Liver (tissue), 9 donors: ENCODE data around the gene PHLDB2. TPM values are rescaled to one million over a fixed set of nuclear protein-coding genes. Genes with fewer than 3 reads are reported as not detected.
A peak's percentile ranks its signal among the peaks of the same experiment; 100 is the strongest.

Source experiments
- DNase-seq: peaks from one replicate; pipeline ENCODE4 v3.0.0-alpha.2; 2017; ENCODE audit warnings: low spot score
- H3K27ac ChIP-seq, 2 donors: one replicate each; pipeline ENCODE4 v1.7.0; 2013; ENCODE audit warnings: inconsistent platforms in 2 of 2, low read length in 2 of 2, control low read depth in 1 of 2, low read depth in 1 of 2, mild to moderate bottlenecking in 1 of 2
- H3K27me3 ChIP-seq, 4 donors: one replicate each; pipeline versions ENCODE4 v1.6.1 to v1.7.0; 2013; ENCODE audit warnings: low read length in 3 of 4, inconsistent platforms in 1 of 4, mild to moderate bottlenecking in 1 of 4, moderate library complexity in 1 of 4; ENCODE audit not compliant: control insufficient read depth in 4 of 4, insufficient read depth in 4 of 4
- H3K36me3 ChIP-seq, 4 donors: one replicate each; pipeline versions ENCODE4 v1.6.1 to v1.7.0; 2013; ENCODE audit warnings: low read length in 3 of 4, mild to moderate bottlenecking in 3 of 4, low read depth in 1 of 4, moderate library complexity in 1 of 4; ENCODE audit not compliant: control insufficient read depth in 4 of 4, insufficient read depth in 3 of 4
- H3K4me1 ChIP-seq, 4 donors: one replicate each; pipeline versions ENCODE4 v1.6.1 to v1.7.0; 2013; ENCODE audit warnings: low read length in 3 of 4, mild to moderate bottlenecking in 3 of 4, moderate library complexity in 1 of 4; ENCODE audit not compliant: control insufficient read depth in 4 of 4, insufficient read depth in 4 of 4
- H3K4me3 ChIP-seq, 3 donors: one replicate each; pipeline versions ENCODE4 v1.6.1 to v1.7.0; 2013; ENCODE audit warnings: low read length in 3 of 3, control low read depth in 1 of 3, low read depth in 1 of 3, mild to moderate bottlenecking in 1 of 3
- H3K9ac ChIP-seq, 2 donors: one replicate each; pipeline ENCODE4 v1.7.0; 2013; ENCODE audit warnings: low read length in 2 of 2, mild to moderate bottlenecking in 2 of 2, moderate library complexity in 2 of 2, control low read depth in 1 of 2, low read depth in 1 of 2
- H3K9me3 ChIP-seq, 4 donors: one replicate each; pipeline versions ENCODE4 v1.6.1 to v1.7.0; 2013; ENCODE audit warnings: low read length in 3 of 4; ENCODE audit not compliant: control insufficient read depth in 4 of 4
- EGR1 ChIP-seq, 2 donors: IDR thresholded peaks; 2 replicates each; pipeline ENCODE4 v1.6.1; 2016 to 2018; ENCODE audit warnings: antibody characterized with exemption in 2 of 2, low read depth in 2 of 2
- FOXA1 ChIP-seq: IDR thresholded peaks from 2 replicates; pipeline ENCODE4 v1.6.1; 2016; ENCODE audit warnings: antibody characterized with exemption
- FOXA2 ChIP-seq: IDR thresholded peaks from 2 replicates; pipeline ENCODE4 v1.6.1; 2016; ENCODE audit warnings: antibody characterized with exemption
- GABPA ChIP-seq, 2 donors: IDR thresholded peaks in 1 of 2; conservative IDR thresholded peaks in 1 of 2; 2 replicates each; pipeline ENCODE4 v1.6.1; 2016; ENCODE audit warnings: antibody characterized with exemption in 2 of 2, mild to moderate bottlenecking in 1 of 2, moderate library complexity in 1 of 2
- HNF4A ChIP-seq, 2 donors: conservative IDR thresholded peaks; 2 replicates each; pipeline ENCODE4 v1.6.1; 2016; ENCODE audit warnings: antibody characterized with exemption in 2 of 2, mild to moderate bottlenecking in 2 of 2
- HNF4G ChIP-seq: IDR thresholded peaks from 2 replicates; pipeline ENCODE4 v1.6.1; 2016; ENCODE audit warnings: antibody characterized with exemption
- JUND ChIP-seq, 2 donors: IDR thresholded peaks; 2 replicates each; pipeline ENCODE4 v1.6.1; 2016; ENCODE audit warnings: antibody characterized with exemption in 2 of 2
- NR2F2 ChIP-seq: IDR thresholded peaks from 2 replicates; pipeline ENCODE4 v1.6.1; 2016; ENCODE audit warnings: antibody characterized with exemption
- RAD21 ChIP-seq, 2 donors: IDR thresholded peaks; 2 replicates each; pipeline ENCODE4 v1.6.1; 2016; ENCODE audit warnings: antibody characterized with exemption in 2 of 2, mild to moderate bottlenecking in 2 of 2
- RXRA ChIP-seq, 2 donors: IDR thresholded peaks; 2 replicates each; pipeline ENCODE4 v1.6.1; 2017 to 2018; ENCODE audit warnings: antibody characterized with exemption in 2 of 2, mild to moderate bottlenecking in 1 of 2
- SP1 ChIP-seq: IDR thresholded peaks from 2 replicates; pipeline ENCODE4 v1.6.1; 2018; ENCODE audit warnings: antibody characterized with exemption, mild to moderate bottlenecking
- TAF1 ChIP-seq: conservative IDR thresholded peaks from 2 replicates; pipeline ENCODE4 v1.6.1; 2016; ENCODE audit warnings: antibody characterized with exemption, mild to moderate bottlenecking
- YY1 ChIP-seq: IDR thresholded peaks from 2 replicates; pipeline ENCODE4 v1.6.1; 2016; ENCODE audit warnings: antibody characterized with exemption, mild to moderate bottlenecking
- WGBS: extraction: QIAGEN DNeasy Blood & Tissue Kit; methylation state at CpG from one replicate; pipeline ENCODE4 v1.1.7; 2013; 5-methylcytosine and 5-hydroxymethylcytosine counted together
- polyA plus RNA-seq, 2 donors: library from polyadenylated mRNA; stranded (reverse) in 1 of 2; unstranded in 1 of 2; fragments of 200-250 nt in 1 of 2; fragments of >200 nt in 1 of 2; fragmentation: Nextera tagmentation in 1 of 2; extraction: Ambion mirVana in 1 of 2; gene quantifications; one replicate each; pipeline versions ENCODE4 v1.2.1 to v1.2.3, GENCODE V29; 2013 to 2015
- total RNA-seq, 2 donors: library from RNA; depleted of rRNA; stranded (reverse); fragments of >200 nt; gene quantifications; one replicate each; pipeline ENCODE4 v1.2.3, GENCODE V29; 2014
- TF ChIP-seq, protein P1 (sequence below): IDR thresholded peaks from 2 replicates; pipeline ENCODE4 v1.6.1; 2016; ENCODE audit warnings: antibody characterized with exemption
- TF ChIP-seq, protein P2 (sequence below): IDR thresholded peaks from 2 replicates; pipeline ENCODE4 v1.6.1; 2016; ENCODE audit warnings: antibody characterized with exemption
- TF ChIP-seq, protein P3 (sequence below): IDR thresholded peaks from 2 replicates; pipeline ENCODE4 v1.6.1; 2016; ENCODE audit warnings: antibody characterized with exemption, mild to moderate bottlenecking
- TF ChIP-seq, protein P4 (sequence below): IDR thresholded peaks from 2 replicates; pipeline ENCODE4 v1.6.1; 2016; ENCODE audit warnings: antibody characterized with exemption
- donor health status: healthy.
- donor health status: healthy.
- donor health status: healthy.
- donor health status: healthy.
- donor health status: healthy.

Gene PHLDB2
- total and polyA plus RNA-seq, 4 donors, result 9.7 to 42.9 (median 22.2) TPM

DNA sequence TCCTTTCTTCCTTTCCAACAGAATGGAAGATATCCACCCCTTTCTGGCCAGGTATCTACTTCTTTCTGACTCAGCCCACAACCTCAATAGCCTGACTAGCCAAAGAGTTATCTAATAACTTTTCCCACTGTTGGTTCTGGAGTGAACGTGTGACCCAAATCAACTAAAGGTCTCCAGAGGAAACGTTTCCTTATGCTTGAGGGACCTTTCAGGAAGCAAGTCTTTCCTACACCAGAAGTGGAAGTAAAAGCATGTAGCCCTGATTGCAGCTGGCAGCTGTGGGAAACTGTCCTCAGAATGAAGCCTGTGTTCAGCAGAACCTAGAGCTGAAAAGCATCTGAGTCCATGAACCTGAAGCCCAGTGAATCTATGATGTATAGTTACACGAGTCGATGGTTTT is 34.7 kb upstream of the PHLDB2 start:
- no peak for DNase-seq
- H3K36me3 ChIP-seq, result peaks cover 0 to 6% (median 0%) of the 10 kb centered on the region in 4 donors
- H3K4me1 ChIP-seq, result no peaks in the 10 kb centered on the region
- 64% methylated on average over 4 of the region's 4 CpGs for WGBS
- no peak overlapping the region for H3K4me3 ChIP-seq
- H3K9me3 ChIP-seq, result no peaks in the 10 kb centered on the region
- TF ChIP-seq EGR1 (IDR thresholded peaks at IDR 0.05; ENCODE audit: low read depth in 2 of 2) (no peak), NR2F2 (peak; percentile 48), YY1 (peak; percentile 6), HNF4G (no peak)
- TF ChIP-seq, protein P1, sequence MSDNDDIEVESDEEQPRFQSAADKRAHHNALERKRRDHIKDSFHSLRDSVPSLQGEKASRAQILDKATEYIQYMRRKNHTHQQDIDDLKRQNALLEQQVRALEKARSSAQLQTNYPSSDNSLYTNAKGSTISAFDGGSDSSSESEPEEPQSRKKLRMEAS, result peak; percentile 50
- TF ChIP-seq, protein P2, sequence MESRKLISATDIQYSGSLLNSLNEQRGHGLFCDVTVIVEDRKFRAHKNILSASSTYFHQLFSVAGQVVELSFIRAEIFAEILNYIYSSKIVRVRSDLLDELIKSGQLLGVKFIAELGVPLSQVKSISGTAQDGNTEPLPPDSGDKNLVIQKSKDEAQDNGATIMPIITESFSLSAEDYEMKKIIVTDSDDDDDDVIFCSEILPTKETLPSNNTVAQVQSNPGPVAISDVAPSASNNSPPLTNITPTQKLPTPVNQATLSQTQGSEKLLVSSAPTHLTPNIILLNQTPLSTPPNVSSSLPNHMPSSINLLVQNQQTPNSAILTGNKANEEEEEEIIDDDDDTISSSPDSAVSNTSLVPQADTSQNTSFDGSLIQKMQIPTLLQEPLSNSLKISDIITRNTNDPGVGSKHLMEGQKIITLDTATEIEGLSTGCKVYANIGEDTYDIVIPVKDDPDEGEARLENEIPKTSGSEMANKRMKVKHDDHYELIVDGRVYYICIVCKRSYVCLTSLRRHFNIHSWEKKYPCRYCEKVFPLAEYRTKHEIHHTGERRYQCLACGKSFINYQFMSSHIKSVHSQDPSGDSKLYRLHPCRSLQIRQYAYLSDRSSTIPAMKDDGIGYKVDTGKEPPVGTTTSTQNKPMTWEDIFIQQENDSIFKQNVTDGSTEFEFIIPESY, result no peak
- H3K27me3 ChIP-seq, result no peaks in the 10 kb centered on the region
- H3K27ac ChIP-seq, result no peak overlapping the region
- H3K9ac ChIP-seq, result no peak overlapping the region

DNA sequence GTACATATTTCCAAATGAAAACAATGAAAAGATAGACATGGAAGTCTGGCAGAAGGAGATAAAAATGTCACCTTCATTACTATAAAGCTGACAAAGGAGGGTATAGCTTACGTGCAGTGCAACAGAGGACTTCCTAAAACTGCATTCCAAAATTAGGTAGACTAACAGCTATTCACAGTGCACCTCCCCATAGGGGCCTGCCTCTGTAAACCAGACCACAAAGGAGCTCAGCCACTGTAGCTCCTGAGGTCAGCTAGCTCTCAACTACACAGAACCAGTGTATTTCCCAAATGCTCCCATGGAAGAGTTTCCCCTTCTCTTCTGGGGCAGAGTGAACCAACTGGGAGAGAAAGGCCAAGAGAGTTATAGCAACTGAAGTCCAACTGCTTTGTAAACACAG is 31.2 kb upstream of the PHLDB2 start:
- 93% methylated on average over 1 of the region's 1 CpG for WGBS
- Histone ChIP-seq H3K9me3 (no peaks in the 10 kb centered on the region), H3K27me3 (no peaks in the 10 kb centered on the region), H3K4me3 (no peak overlapping the region), H3K27ac (no peak overlapping the region), H3K9ac (no peak overlapping the region), H3K4me1 (no peaks in the 10 kb centered on the region), H3K36me3 (peaks cover 0 to 3% (median 0%) of the 10 kb centered on the region in 4 donors)
- DNase-seq, result no peak
- TF ChIP-seq TAF1, result no peak

DNA sequence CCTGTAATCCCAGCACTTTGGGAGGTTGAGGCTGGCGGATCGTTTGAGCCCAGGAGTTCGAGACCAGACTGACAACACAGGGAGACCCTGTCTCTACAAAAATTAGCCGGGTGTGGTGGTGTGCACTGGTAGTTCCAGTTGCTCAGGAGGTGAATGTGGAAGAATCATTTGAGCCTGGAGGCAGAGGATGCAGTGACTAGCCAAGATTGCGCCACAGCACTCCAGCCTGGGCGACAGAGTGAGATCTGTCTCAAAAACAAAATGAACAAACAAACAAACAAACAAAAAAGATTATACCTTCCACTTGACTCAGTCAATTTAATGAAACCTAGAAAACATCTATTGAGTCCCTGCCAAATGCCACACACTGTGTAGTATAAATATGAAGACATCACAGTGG is 30.5 kb upstream of the PHLDB2 start:
- Histone ChIP-seq H3K36me3 (peaks cover 0 to 3% (median 0%) of the 10 kb centered on the region in 4 donors), H3K4me1 (no peaks in the 10 kb centered on the region), H3K4me3 (no peak overlapping the region), H3K27me3 (no peaks in the 10 kb centered on the region), H3K27ac (no peak overlapping the region), H3K9me3 (no peaks in the 10 kb centered on the region), H3K9ac (no peak overlapping the region)
- WGBS, result 91% methylated on average over 6 of the region's 6 CpGs
- DNase-seq, result no peak
- TF ChIP-seq EGR1 (IDR thresholded peaks at IDR 0.05; ENCODE audit: low read depth in 2 of 2) (no peak), TAF1 (no peak), FOXA1 (no peak), FOXA2 (no peak), RAD21 (IDR thresholded peaks at IDR 0.05) (no peak), JUND (IDR thresholded peaks at IDR 0.05) (no peak), NR2F2 (no peak), HNF4G (no peak), GABPA (IDR thresholded peaks at IDR 0.05 in 1 of 2, conservative IDR thresholded peaks at IDR 0.05 in 1 of 2) (no peak), HNF4A (conservative IDR thresholded peaks at IDR 0.05) (no peak), SP1 (no peak), RXRA (IDR thresholded peaks at IDR 0.05) (no peak)
- TF ChIP-seq, protein P1, result no peak
- TF ChIP-seq, protein P3, sequence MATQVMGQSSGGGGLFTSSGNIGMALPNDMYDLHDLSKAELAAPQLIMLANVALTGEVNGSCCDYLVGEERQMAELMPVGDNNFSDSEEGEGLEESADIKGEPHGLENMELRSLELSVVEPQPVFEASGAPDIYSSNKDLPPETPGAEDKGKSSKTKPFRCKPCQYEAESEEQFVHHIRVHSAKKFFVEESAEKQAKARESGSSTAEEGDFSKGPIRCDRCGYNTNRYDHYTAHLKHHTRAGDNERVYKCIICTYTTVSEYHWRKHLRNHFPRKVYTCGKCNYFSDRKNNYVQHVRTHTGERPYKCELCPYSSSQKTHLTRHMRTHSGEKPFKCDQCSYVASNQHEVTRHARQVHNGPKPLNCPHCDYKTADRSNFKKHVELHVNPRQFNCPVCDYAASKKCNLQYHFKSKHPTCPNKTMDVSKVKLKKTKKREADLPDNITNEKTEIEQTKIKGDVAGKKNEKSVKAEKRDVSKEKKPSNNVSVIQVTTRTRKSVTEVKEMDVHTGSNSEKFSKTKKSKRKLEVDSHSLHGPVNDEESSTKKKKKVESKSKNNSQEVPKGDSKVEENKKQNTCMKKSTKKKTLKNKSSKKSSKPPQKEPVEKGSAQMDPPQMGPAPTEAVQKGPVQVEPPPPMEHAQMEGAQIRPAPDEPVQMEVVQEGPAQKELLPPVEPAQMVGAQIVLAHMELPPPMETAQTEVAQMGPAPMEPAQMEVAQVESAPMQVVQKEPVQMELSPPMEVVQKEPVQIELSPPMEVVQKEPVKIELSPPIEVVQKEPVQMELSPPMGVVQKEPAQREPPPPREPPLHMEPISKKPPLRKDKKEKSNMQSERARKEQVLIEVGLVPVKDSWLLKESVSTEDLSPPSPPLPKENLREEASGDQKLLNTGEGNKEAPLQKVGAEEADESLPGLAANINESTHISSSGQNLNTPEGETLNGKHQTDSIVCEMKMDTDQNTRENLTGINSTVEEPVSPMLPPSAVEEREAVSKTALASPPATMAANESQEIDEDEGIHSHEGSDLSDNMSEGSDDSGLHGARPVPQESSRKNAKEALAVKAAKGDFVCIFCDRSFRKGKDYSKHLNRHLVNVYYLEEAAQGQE, result no peak
- TF ChIP-seq, protein P4, sequence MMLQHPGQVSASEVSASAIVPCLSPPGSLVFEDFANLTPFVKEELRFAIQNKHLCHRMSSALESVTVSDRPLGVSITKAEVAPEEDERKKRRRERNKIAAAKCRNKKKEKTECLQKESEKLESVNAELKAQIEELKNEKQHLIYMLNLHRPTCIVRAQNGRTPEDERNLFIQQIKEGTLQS, result no peak
- TF ChIP-seq, protein P2, result no peak
